ENCODE results near the gene CFAP210. TPM values are rescaled to one million over a fixed set of nuclear protein-coding genes. Genes with fewer than 3 reads are reported as not detected.

The CFAP210 gene
- total RNA-seq, 4 donors from 2014 or later, result 0.24 to 0.46 TPM; not detected in 2

GRCh38 chr2:169713331-169713730, 19.1 kb upstream of the CFAP210 start:
- DNase-seq (ENCODE audit: low spot score) (no peak), ATAC-seq (ENCODE audit: low FRiP score) (no peak)
- TF ChIP-seq CTCF (IDR thresholded peaks at IDR 0.05), result no peak

- no peak for TF ChIP-seq CTCF (IDR thresholded peaks at IDR 0.05)
- no peak for DNase-seq (ENCODE audit: low spot score)
- no peak for ATAC-seq (ENCODE audit: low FRiP score)
These were observed 18.6 kb upstream of the CFAP210 start for GRCh38 chr2:169712791-169713227.

GRCh38 chr2:169711751-169712509, 17.7 kb upstream of the CFAP210 start:
- ATAC-seq (ENCODE audit: low FRiP score) (no peak), DNase-seq (ENCODE audit: low spot score) (no peak)
- no peak for TF ChIP-seq CTCF (IDR thresholded peaks at IDR 0.05)

- ATAC-seq (ENCODE audit: low FRiP score) (no peak), DNase-seq (ENCODE audit: low spot score) (no peak)
- no peak for TF ChIP-seq CTCF (IDR thresholded peaks at IDR 0.05)
These were observed 15.8 kb upstream of the CFAP210 start for GRCh38 chr2:169709981-169710380.

GRCh38 chr2:169709331-169709730, 15.1 kb upstream of the CFAP210 start:
- DNase-seq (ENCODE audit: low spot score) (no peak), ATAC-seq (ENCODE audit: low FRiP score) (no peak)
- no peak for TF ChIP-seq CTCF (IDR thresholded peaks at IDR 0.05)

- ATAC-seq (ENCODE audit: low FRiP score), result no peak
- TF ChIP-seq CTCF (IDR thresholded peaks at IDR 0.05), result no peak
- no peak for DNase-seq (ENCODE audit: low spot score)
These were observed 13.4 kb upstream of the CFAP210 start for GRCh38 chr2:169707626-169708025.

DNA sequence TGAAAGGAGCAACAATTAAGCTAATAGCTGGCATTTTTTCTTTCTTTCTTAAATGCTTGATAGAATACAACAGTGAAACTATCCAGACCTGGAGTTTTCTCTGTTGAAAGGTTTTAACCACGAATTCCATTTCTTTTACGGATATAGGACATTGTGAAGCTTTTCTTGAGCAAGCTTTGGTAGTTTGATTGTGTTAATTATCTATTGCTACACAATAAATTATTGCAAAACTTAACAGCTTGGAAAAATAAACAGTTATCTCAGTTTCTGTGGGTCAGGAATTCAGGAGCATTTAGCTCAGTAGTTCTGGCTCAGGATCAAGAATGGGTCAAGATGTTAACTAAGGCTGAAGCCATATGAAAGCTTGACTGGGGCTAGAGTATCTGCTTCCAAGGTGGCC, 11.7 kb upstream of the CFAP210 start:
- TF ChIP-seq CTCF (IDR thresholded peaks at IDR 0.05), result no peak
- ATAC-seq (ENCODE audit: low FRiP score), result no peak
- DNase-seq (ENCODE audit: low spot score), result no peak

Measured in omental fat pad (tissue), 4 donors.